NCI-H226 (cell line): ENCODE measurements around the gene SIRT2.
"Not testable (repeated sequence)": the region's sequence is repeated elsewhere in the genome, so short reads cannot be mapped to it uniquely, and the experiment has no call there.

ENCODE experiments used
- DNase-seq: peaks from one replicate; pipeline ENCODE4 v3.0.0-alpha.2; 2015

Gene SIRT2

DNA sequence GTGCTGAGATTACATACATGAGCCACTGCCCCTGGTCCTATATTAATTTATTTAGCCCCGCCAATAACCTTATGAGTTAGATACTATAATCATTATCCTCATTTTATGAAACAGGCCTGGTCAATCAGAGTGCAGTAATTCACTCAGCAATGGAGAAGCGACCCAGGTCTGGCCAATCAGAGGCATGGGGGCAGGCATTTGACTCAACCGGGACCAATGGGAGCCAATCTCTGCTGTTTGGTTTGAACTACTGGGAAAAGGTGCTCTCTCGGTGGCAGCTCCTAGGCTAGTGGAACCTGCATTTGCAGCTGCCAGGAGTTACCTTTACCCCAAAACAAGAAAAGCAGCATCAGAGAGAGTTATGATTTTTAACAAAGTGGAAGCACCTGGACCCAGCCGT lies 6.6 kb downstream of the SIRT2 start:
- no peak for DNase-seq

DNA sequence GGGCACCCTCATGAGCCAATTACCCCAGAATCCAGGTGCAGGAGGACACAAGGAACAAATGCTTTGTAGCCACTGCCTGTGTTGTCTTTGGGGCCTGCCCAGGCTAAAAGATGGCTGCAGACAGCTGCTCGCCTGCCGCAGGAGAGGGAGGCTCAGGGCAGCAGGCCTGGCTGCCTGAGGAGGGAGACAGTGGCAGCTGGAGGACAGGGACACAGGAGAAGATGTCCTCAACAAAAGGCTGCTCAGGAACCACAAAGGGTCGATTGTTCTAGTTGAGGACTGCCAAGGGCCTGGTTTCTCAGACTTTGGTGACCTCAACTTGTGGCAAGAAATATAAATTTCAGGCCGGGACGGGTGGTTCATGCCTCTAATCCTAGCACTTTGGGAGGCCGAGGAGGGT lies 7.6 kb downstream of the SIRT2 start:
- no peak for DNase-seq

DNA sequence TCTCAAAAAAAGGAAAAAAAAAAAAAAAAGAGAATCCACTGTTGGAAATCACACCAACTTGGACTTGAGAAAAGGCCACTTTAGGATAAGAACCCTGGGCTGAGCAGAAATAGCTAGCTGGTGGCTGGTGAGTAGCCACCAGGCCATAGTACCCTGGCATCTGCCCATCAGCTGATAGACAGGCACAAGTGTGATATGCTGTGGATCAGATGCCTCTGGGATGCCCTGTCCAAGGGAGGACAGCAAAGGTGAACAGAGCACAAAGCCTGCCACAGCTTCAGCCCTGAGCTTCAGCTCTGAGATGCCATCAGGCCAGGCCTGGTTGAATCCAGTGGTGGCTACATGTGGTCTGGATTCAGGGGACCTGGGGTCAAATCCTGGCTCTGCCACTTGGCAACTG lies 8.7 kb downstream of the SIRT2 start:
- no peak for DNase-seq

DNA sequence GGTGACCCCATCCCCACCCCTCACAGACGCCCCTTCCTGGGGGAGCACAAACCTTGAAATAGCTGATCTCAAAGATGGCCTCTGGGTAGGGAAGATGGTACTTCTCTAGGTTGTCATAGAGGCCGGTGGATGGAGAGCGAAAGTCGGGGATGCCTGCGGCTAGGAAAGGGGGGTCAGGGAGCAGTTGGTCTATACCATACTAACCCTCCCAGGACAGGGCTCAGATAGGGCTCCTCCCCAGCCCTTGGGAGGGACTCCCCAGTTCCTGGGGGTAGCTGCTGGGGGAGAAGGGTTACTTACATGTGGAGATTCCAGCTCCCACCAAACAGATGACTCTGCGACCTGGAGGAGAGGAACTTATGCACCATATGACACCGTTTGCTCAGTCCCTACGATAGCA lies 9.6 kb downstream of the SIRT2 start:
- no peak for DNase-seq

DNA sequence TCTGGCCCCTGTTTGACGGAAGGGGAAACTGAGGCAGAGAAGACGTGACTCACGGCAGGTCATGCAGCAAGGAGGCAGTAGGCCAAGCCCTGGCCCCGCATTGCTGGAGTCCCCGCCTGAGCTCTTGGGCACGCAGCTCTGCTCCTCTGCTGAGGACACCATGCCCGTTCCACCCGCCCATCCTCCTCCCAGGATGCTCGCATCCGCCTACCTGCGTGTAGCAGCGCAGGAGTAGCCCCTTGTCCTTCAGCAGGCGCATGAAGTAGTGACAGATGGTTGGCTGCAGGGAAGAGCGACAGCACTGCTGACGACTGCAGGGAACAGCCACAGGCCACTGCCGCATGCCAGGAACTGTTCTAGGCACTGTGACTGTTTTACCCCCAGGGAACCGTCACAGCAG lies 10.5 kb downstream of the SIRT2 start:
- no peak for DNase-seq

DNA sequence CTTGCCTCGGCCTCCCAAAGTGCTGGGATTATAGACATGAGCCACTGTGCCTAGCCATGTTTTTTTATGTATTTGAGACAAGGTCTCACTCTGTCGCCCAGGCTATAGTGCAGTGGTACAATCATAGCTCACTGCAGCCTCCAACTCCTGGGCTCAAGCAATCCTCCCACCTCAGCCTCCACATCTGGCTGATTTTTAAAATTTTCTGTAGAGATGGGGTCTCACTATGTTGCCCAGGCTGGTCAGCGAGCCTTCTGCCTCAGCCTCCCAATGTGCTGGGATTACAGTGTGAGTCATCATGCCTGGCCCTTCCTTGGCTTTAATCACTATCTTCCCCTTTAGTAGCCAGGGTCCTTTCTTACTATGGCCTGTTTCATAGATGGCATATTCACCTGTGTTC lies 14.7 kb downstream of the SIRT2 start:
- not testable (repeated sequence) for DNase-seq

DNA sequence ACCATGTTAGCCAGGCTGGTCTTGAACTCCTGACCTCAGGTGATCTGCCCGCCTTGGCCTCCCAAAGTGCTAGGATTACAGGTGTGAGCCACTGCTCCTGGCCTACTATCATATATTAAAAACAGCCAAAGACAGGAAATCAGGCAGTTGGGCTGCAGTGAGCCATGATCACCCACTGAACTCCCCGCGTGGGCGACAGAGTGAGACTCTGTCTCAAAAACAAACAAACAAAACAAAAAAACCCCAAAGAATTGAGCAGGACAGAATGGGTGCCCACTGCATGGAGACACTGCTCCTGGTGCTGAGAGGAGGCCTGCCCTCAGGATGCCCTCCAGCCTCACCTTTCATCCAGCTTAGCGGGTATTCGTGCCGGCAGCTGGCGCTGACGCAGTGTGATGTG lies 16.1 kb downstream of the SIRT2 start:
- no peak for DNase-seq

DNA sequence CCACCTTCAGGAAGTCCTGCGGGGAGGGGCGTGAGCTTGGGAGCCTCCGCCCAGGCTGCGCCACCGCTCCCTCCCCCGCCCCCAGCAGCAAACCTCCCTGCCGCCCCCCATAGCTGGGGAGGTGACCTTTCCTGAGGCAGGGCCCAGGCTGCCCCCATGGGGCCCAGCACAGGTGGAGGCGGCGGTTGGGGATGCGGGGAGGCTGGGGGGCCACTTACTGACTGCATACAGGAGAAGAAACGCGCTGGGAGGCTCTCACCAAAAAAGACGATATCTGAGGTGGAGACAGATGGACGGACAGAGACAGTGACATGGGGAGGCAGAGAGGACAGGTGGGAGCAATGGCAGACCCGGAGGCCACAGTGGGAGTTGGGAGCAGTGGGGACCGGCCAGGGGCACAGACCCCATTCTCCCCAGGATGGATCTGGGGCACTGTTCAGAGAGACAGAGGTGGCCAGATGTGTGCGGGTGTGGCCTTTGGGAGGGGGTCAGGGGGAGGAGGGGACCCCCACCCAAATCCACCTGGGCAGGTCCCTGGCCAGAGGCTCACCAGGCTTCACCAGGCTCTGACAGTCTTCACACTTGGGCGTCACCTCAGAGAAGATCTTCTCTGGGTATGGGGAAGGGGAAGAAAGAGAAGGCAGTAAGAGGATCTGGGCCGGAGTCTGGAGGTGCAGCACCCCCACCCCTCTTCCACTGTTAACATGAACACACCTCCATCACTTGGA lies 18.4 kb downstream of the SIRT2 start:
- no peak for DNase-seq

DNA sequence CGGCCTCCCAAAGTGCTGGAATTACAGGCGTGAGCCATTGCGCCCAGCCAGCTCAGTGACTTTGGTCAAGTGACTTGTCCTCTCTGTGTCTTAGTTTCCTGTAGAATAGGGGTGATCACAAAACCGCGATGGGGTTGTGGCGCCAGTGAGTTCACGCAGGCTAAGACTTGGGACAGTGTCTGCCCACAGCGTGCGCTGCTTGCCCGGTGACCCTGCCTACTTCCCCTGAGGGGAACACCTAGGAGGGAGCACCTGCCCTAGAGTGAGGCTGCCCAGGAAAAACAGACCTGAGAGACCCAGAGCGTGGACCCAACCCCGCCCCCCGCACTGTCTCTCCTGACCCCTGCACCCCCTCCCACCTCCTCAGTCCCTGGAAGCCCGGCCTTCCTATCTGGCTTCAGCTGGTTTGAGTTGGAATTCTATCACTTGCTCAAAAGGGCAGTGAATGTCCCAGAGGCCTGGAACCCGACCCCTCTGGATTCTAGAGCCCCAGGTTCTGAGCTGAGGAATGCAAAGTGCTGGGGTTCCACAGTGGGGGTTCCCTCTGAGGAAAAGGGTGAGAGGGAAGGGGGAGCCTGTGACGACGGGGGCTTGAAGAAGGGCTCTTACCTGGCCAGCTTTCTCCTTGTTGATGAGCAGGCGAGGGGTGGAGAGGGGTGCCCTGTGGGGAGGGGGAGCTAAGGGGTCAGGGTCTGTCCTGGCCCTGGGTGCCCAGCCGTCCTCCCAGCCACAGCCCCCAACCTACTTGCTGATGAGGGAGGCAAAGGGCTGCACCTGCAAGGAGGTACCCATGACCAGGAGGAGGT lies 19.1 kb downstream of the SIRT2 start:
- no peak for DNase-seq

DNA sequence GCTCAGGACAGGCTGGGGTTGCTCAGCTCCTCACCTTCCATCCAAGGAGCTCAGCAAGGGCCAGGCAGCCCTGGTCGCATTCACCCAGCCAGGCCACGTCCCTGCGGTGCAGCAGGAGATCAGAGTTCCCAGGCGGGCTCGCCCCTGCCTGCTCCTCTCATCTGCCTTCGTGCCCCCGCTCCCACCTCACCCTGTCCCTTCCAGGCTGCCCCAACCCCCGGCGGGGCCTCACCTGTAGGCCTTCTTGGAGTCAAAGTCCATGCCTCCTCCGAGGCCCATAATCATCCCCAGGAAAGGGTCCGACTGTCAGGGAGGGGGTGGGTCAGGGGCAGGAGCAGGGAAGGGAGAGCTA lies 20.0 kb downstream of the SIRT2 start:
- DNase-seq, result no peak

DNA sequence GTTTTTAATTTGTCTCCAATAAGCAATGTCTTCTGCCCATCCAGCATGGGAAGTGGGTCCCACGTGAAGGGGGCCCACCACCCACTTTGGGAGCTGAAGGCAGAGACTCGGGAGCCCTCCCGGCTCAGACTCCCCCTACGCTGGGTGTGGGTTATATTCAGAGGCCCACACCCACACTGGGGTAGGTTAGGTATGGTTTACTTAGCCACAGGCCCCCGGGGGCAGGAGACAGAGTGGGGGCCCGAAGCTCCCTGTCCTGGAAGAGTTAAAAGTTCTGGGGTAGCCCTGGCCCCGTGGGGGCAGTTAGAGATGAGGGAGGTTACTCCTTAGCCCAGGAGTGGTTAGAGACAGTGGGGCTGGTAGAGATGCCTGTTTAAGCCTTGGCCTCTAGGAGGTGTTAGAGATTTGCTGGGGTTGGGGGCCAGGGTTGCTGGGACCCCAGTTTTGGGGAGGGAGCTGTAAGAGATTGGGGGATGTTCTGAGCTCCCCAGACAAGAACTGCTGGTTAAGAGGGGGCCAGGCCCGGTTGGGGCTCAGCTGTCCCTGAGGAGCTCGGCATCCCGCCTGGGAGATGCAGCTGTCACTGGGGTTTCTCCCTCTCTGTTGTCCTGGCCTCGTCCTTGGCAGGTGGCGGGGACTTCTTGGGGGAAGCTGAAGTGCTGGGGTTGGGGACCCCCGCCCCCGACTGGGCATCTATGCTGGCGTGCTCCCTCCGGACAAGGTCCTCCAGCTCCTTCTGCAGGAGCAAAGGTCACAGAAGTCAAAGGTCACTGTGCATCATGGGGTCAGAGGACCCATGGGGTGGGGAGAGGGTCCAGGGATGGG lies 20.6 kb downstream of the SIRT2 start:
- DNase-seq, result no peak

DNA sequence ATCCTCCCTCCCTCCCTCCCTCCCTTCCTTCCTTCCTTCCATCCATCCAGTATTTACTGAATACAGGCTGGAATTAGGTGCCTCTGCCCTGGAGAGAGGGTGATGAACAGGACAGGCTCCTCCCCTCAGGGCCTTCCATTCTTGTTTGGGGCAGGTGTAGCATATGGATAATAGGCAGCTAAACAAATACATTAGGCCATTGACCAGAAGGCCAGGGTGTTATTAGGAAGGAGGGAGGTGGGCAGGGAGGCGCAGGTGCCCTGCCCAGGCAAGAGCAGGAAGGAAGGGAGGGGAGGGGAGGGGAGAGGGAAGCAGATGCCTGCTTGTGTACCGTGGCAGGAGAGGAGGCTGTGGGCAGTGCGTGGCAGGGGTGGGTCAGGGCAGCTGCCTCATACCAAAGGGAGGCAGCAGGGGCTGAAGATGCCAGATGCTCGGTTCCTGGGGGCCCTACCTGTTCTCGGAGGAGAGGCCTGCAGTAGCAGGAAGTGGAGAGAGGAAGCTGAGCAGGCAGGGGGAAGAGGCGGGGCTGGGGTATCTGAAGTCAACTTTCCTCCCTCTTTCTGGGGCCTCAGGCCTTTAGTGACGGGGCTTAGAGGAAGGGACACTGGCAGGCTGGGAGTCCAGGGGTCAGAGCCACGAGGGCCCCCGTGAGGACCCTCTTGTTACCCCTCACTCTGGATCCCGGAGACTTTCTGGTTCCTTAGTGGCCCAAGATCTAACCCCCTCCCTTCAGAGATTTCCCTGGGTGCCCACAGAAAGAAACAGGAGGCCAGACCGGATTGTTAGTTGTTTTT lies 21.4 kb downstream of the SIRT2 start, which contains the start of gene RINL:
Gene RINL (minus strand): TSS at position 495 of the 794 bp plus-strand sequence. CDS start 1,533 bp downstream, outside the sequence.
- no peak for DNase-seq

DNA sequence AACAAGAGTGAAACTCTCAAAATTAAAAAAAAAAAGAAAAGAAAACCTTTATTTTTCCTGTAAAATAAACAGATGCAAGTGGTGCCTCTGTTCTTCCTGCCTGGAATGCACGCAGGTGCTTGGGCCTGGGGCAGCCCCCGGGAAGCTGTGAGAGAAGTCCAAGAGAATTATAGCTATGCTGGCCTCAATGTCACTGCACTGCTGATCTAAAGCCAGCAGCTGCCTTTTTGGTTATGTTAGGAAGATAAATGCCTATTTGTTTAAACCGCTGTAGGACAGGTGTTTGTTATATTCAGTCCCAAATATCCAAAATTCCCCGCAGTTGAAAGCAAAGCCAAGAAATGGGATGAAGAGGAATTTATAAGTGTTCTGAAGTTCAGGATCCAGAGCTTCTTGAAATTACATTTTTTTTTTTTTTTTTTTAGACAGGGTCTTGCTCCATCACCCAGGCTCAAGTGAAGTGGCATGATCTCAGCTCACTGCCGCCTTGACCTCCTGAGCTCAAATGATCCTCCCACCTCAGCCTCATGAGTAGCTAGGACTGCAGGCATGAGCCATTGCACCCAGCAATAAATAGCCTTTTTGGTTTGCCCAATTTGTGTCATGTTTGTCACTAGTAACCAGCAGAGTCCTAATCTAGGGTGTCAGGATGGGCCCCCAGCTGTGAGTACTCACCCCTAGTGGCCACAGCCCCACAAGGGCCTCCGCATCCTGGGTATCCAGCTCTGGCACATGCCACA lies 23.6 kb downstream of the SIRT2 start:
- DNase-seq, result no peak

DNA sequence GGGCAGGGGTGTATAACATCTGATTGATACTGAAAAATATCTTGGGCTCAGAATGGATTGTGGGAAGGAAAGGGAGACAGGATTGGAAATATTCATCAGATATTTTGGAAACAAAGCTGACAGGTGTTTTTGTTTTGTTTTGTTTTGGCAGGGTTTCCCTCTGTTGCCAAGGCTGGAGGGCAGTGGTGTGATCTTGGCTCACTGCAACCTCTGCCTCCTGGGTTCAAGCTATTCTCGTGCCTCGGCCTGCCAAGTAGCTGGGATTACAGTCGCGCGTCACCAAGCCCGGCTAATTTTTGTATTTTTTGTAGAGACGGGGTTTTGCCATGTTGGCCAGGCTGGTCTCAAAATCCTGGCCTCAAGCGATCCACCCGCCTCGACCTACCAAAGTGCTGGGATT lies 26.0 kb downstream of the SIRT2 start:
- not testable (repeated sequence) for DNase-seq

DNA sequence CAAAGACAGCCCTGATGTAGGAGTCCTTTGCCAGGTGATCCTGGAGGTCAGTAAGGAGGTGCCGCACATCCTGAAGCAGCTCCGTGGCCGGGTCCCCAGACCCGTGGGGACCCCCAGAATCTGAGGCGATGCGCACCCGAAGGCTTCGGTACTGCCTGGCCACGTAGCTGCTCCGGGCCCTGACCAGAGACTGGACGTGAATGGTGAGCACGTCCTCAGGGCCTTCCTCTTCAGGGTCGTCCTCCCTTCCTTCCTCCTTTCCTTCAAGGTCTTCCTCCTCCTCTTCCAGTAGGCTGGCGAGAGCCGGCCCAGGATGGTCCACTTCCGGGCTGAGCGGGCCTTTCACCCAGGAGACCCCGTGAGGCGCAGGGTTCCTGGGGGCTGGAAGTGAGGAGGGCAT lies 28.8 kb downstream of the SIRT2 start:
- no peak for DNase-seq

DNA sequence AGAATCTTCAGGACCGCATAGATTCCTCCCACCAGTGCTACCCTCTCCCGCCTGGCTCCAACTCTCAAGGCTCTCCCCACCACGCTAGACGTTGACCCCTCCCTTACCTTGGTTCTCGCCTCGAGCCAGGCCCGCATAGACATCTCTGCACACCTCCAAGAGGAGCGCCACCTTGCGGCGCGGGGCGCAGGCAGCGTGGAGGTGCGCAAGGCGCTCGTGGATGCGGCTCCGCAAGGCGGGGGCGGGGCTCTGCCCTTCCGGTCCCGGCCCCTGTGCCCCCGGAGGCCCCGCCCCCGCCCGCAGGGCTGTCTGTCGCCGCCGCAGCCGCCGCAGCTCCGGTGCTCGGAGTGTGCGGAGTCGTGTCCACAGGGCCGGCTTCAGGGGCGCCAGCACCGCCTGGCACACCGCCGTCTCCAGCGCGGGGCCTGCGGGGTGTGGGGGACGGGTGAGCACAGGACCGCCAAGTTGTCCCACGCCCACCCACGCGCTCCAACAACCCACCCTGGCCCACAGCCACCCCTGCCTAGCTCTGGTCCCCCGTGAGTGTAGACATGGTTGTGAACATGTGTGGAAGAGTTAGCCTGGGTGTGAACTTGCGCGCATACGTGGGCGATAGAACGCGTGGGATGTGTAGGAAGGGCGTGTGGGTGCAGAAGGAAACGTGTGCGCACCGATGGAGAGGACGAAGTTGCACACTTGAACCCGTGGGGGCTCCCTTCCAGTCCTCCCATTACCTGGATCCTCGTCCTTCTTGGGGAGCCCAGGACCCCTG lies 29.4 kb downstream of the SIRT2 start:
- no peak for DNase-seq

DNA sequence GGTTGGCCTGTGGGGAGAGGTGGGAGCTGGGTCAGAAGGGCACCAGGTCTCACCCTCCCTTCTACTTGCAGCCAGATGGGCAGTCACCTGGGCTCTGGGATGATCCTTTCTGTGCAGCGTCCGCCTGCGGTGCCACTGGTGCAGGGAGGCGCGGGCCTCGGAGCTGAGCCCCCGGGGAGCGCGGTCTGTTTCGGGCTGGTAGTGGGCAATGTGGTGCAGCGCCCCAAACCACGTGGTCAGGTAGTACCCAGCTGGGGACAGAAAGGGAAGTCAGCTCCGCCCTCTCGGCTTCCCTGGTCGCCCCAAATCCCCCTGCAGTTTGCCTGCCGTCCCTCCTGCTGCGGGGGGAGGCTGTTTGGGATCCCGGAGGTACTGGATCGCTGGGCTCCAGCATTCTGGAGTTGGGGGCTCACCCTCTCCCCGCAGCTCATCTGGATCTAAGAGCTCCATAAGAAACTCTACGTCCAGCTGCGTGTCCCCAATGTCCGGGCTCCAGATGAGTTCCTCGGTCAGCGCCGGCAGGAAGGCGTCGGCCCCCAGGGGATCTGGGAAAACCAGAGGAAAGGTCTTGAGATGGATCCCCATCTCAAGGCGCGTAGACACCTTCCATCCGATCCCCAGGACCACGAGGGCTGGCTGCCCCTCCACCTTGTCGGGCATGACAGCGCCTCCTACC lies 30.1 kb downstream of the SIRT2 start:
- no peak for DNase-seq

DNA sequence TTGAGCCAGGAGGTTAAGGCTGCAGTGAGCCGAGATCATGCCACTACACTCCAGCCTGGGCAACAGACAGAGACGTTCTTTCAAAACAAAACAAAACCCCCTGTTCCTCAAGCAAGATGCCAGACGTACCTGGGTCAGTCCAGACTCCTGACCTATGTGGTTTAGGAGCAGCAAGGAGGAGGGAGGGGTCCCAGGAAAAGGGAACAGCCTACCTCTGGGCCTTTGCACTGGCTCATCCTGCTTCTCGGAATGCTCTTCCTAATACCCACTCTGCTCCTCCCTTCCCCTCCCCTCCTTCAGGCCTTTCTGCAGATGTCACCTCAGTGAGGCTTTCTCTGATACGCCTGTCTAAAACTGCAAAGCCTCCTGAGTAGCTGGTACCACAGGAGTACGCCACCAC lies 30.9 kb downstream of the SIRT2 start:
- DNase-seq, result no peak

DNA sequence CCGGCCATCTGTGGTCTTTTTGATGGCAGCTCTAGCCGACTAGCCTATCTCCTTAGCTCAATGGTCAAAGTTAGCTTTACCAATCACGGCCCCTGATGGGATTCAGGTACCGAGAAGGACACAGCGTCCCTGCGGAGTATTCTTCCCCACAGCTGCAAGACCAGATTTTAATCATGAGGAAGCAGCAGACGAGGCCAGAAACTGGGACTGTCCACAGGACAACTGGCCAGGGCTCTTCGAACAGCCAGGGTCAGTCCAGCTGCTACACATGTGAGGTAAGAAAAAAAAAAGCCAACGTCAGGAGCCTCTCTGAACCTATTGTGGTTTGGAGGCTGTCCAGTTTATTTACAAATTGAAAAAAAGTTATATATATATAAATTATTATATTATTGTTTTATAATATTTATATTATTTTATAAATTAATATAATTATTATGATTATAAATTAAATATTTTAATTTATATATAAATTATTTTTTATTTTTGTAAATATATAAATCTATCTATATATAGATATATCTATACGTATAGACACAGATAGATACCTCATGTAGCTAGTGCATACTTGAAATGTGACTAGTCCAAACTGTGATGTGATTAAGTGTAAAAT lies 32.1 kb downstream of the SIRT2 start:
- no peak for DNase-seq
